ENCODE measurements around the gene AIMP1. TPM values are rescaled to one million over a fixed set of nuclear protein-coding genes. Genes with fewer than 3 reads are reported as not detected.

Gene AIMP1
- 13.1 and 19.2 TPM in 2 replicates for total RNA-seq

DNA sequence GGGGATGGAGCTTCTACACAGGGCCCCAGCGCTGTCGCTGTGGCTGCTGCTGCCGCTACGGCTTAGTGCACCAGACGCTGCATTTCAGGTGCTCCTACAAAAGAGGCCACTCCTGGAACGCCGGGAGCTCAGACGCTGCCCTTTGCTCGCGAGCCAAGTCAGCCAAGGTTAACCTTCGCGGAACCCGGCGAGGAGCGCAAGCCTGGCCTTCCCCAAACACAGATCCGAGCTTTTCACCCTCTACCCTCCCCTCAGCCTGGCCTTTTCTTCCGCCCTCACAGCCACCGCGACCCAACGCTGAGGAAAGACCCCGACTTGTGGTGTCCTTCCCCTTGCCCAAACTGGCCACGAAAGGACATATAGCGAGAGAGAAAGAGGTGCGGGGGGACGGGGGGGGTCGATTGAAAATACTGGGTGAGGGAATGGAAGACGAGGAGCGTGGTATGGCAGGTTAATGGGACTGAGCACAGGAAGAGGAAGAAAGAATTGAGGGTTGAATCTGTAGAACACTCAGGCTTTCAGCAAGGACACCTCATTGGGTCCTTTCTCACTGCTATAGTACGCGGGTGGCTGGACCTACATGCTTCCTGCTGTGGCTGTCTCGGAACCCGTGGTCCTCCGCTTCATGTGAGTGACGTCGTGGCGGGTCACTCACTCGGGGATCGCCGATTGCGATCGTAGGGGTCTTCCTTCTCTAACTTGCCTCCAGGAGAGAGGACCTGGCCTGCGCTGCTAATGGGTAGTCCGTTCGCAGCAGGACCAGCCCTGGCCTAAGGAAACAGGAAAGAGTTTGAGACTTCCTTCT, at the start of gene AIMP1, which contains the start of gene TBCK:
Gene AIMP1 (plus strand): TSS at position 583 of the 805 bp plus-strand sequence. CDS start 8,460 bp downstream, outside the sequence.
Gene TBCK (minus strand): TSS at position 242 of the 805 bp plus-strand sequence. CDS start 7,249 bp downstream, outside the sequence.

DNA sequence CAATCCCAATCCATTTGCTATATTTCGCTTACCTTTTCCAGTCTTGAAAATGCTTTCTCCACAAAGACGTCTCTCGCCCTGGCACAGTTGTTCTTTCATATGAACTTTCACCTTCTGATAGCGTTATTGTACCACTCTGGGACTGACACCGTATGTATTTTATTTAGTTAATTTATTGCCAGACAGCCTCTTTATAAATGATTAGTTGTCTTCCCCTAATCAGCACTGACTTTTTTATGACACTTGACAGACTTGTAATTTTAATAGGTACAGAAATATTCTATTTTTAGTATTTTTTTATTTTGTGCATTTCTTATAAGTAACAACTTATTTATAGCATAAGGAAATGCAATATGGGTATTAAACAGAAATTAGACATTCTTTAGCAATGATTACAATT, 52.3 kb downstream of the AIMP1 start, which contains the start of gene GIMD1:
Gene GIMD1 (minus strand): TSS at position 101 of the 400 bp plus-strand sequence. CDS start 1,343 bp downstream, outside the sequence.

Other genes with a start within 250 kb of the AIMP1 start
- 20.1 and 52.7 TPM in 2 replicates for gene TBCK, start 341 bp upstream of the AIMP1 start, total RNA-seq
- gene GIMD1, start 52.2 kb downstream of the AIMP1 start, total RNA-seq, result not detected in 2 replicates